ENCODE data around the gene MBP. TPM values are rescaled to one million over a fixed set of nuclear protein-coding genes. Genes with fewer than 3 reads are reported as not detected.
"Not testable (repeated sequence)": the region's sequence is repeated elsewhere in the genome, so short reads cannot be mapped to it uniquely, and the experiment has no call there.

The MBP gene
- total RNA-seq, 2 donors from 2014 or later = 15.4 to 15.8 TPM

- Histone ChIP-seq H3K4me3 (no peak overlapping the region), H3K9me3 (no peaks in the 10 kb centered on the region), H3K4me1 (no peaks in the 10 kb centered on the region), H3K36me3 (no peaks in the 10 kb centered on the region), H3K27me3 (no peaks in the 10 kb centered on the region), H3K27ac (no peak overlapping the region)
- TF ChIP-seq CTCF (IDR thresholded peaks at IDR 0.05) = no peak
- no peak for DNase-seq (ENCODE audit: low spot score)
Measured at GRCh38 chr18:77024476-77024875, 108.1 kb downstream of the MBP start.

GRCh38 chr18:77023102-77023782 is 109.3 kb downstream of the MBP start:
- Histone ChIP-seq H3K9me3 (no peaks in the 10 kb centered on the region), H3K4me3 (no peak overlapping the region), H3K27ac (no peak overlapping the region), H3K27me3 (no peaks in the 10 kb centered on the region), H3K4me1 (no peaks in the 10 kb centered on the region), H3K36me3 (no peaks in the 10 kb centered on the region)
- DNase-seq (ENCODE audit: low spot score) = no peak
- TF ChIP-seq CTCF (IDR thresholded peaks at IDR 0.05) = no peak

GRCh38 chr18:77022556-77022955 is 110.0 kb downstream of the MBP start:
- H3K27ac ChIP-seq = no peak overlapping the region

GRCh38 chr18:77022116-77022515 is 110.5 kb downstream of the MBP start:
- Histone ChIP-seq H3K4me1 (no peaks in the 10 kb centered on the region), H3K27ac (no peak overlapping the region), H3K9me3 (no peaks in the 10 kb centered on the region), H3K36me3 (no peaks in the 10 kb centered on the region), H3K4me3 (no peak overlapping the region), H3K27me3 (no peaks in the 10 kb centered on the region)
- DNase-seq (ENCODE audit: low spot score) = no peak
- TF ChIP-seq CTCF (IDR thresholded peaks at IDR 0.05) = no peak

More at GRCh38 chr18:77022556-77022955, 110.0 kb downstream of the MBP start:
- Histone ChIP-seq H3K4me1 (no peaks in the 10 kb centered on the region), H3K9me3 (no peaks in the 10 kb centered on the region), H3K27me3 (no peaks in the 10 kb centered on the region), H3K4me3 (no peak overlapping the region), H3K36me3 (no peaks in the 10 kb centered on the region)
- DNase-seq (ENCODE audit: low spot score) = no peak
- no peak for TF ChIP-seq CTCF (IDR thresholded peaks at IDR 0.05)

GRCh38 chr18:77021478-77021877 is 111.1 kb downstream of the MBP start:
- not testable (repeated sequence) for H3K27me3 ChIP-seq; DNase-seq (ENCODE audit: low spot score); H3K4me1 ChIP-seq; H3K9me3 ChIP-seq; H3K36me3 ChIP-seq; H3K4me3 ChIP-seq; H3K27ac ChIP-seq

- Histone ChIP-seq H3K36me3 (peaks cover 4% of the 10 kb centered on the region), H3K9me3 (no peaks in the 10 kb centered on the region), H3K4me1 (no peaks in the 10 kb centered on the region), H3K27me3 (no peaks in the 10 kb centered on the region), H3K27ac (no peak overlapping the region), H3K4me3 (no peak overlapping the region)
- TF ChIP-seq CTCF (IDR thresholded peaks at IDR 0.05) = no peak
- DNase-seq (ENCODE audit: low spot score) = no peak
Measured at GRCh38 chr18:77021075-77021474, 111.5 kb downstream of the MBP start.

All from right atrium auricular region (tissue), 2 donors.